ENCODE results near the gene PLXNA4. TPM values are rescaled to one million over a fixed set of nuclear protein-coding genes. Genes with fewer than 3 reads are reported as not detected.

Gene PLXNA4
- total and polyA plus RNA-seq, 2 donors (not counting 1 experiment from before 2014, with no cell fraction given), result not detected

DNA sequence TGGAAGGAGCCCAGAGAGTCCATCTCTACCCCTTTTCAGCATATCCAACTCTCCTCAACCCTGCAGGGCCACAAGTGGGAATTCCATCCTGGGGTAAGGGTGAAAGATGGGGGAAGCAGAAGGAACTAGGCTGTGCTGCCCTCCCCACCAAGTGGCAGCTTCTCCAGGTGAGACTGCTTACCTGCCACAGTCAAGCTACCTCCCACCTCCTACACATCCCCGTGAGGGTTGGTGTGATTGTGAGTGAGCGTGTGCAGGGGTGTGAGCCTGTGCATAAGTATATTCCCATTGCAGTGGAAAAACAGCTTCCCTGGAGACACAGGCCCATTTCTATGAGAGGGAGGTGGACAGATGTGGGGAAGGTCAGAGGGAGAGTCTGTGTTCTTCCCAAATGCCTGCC is 376.6 kb downstream of the PLXNA4 start:
- DNase-seq, result no peak
- H3K4me3 ChIP-seq (ENCODE audit: control extremely low read depth in 1 of 5, extremely low read depth in 1 of 5, insufficient read depth in 1 of 5, low read depth in 2 of 5, low read length in 4 of 5), result no peak overlapping the region
- no peak overlapping the region for H3K4me3 Mint-ChIP-seq
- no peak overlapping the region for H3K27ac Mint-ChIP-seq
- no peaks in the 10 kb centered on the region for H3K36me3 ChIP-seq (replicated peaks in 1 of 2; ENCODE audit: control extremely low read depth in 1 of 2, control insufficient read depth in 1 of 2, extremely low read depth in 1 of 2, insufficient read depth in 2 of 2, low read length in 1 of 2)
- ATAC-seq (ENCODE audit: low read depth), result no peak
- H3K9me3 Mint-ChIP-seq (ENCODE audit: insufficient read depth), result no peaks in the 10 kb centered on the region
- no CpG with 5 or more reads among the region's 2 CpGs for WGBS (ENCODE audit: insufficient coverage)
- peaks cover 0 to 4% (median 0%) of the 10 kb centered on the region in 3 donors for H3K9me3 ChIP-seq (ENCODE audit: control extremely low read depth in 1 of 3, control insufficient read depth in 2 of 3, insufficient read depth in 1 of 3, low read length in 2 of 3)
- H3K4me2 ChIP-seq (replicated peaks; ENCODE audit: low read depth, low read length, poor library complexity, severe bottlenecking), result no peak overlapping the region
- TF ChIP-seq EZH2 (IDR thresholded peaks at IDR 0.05; ENCODE audit: borderline replicate concordance, insufficient read depth, low read depth, low read length, poor library complexity, severe bottlenecking), result no peak
- no peaks in the 10 kb centered on the region for H3K4me1 ChIP-seq (ENCODE audit: control insufficient read depth in 2 of 2, insufficient read depth in 2 of 2, low read length in 2 of 2)
- intact Hi-C loops (cut with micrococcal nuclease), result no loop called here
- H2AFZ ChIP-seq (ENCODE audit: insufficient read depth, low read depth, low read length, poor library complexity, severe bottlenecking), result no peak overlapping the region
- no peaks in the 10 kb centered on the region for H3K4me1 Mint-ChIP-seq
- H3K79me2 ChIP-seq (ENCODE audit: control insufficient read depth, insufficient read depth, low read length), result no peaks in the 10 kb centered on the region
- no peaks in the 10 kb centered on the region for H4K20me1 ChIP-seq (ENCODE audit: control insufficient read depth, insufficient read depth, low read length, poor library complexity, severe bottlenecking)
- no peak overlapping the region for H3K27ac ChIP-seq (ENCODE audit: low read length in 2 of 2)
- H3K9ac ChIP-seq (ENCODE audit: low read length), result no peak overlapping the region
- H3K27me3 ChIP-seq (replicated peaks in 1 of 4; ENCODE audit: control extremely low read depth in 1 of 4, control insufficient read depth in 3 of 4, insufficient read depth in 4 of 4, low read length in 3 of 4), result no peaks in the 10 kb centered on the region
- H3K27me3 Mint-ChIP-seq, result no peaks in the 10 kb centered on the region
- POLR2A ChIA-PET, result no interaction called here
- CTCF ChIA-PET, result no interaction called here

GRCh38 chr7:132197772-132198171 is 378.5 kb downstream of the PLXNA4 start:
- ATAC-seq (ENCODE audit: low read depth) (no peak), DNase-seq (no peak)
- Mint-ChIP-seq H3K4me3 (no peak overlapping the region), H3K27ac (no peak overlapping the region), H3K9me3 (ENCODE audit: insufficient read depth) (no peaks in the 10 kb centered on the region), H3K27me3 (no peaks in the 10 kb centered on the region), H3K4me1 (no peaks in the 10 kb centered on the region)
- Histone ChIP-seq H3K9me3 (ENCODE audit: control extremely low read depth in 1 of 3, control insufficient read depth in 2 of 3, insufficient read depth in 1 of 3, low read length in 2 of 3) (peaks cover 0 to 9% (median 0%) of the 10 kb centered on the region in 3 donors), H3K79me2 (ENCODE audit: control insufficient read depth, insufficient read depth, low read length) (no peaks in the 10 kb centered on the region), H3K36me3 (replicated peaks in 1 of 2; ENCODE audit: control extremely low read depth in 1 of 2, control insufficient read depth in 1 of 2, extremely low read depth in 1 of 2, insufficient read depth in 2 of 2, low read length in 1 of 2) (no peaks in the 10 kb centered on the region), H3K27ac (ENCODE audit: low read length in 2 of 2) (no peak overlapping the region), H3K27me3 (replicated peaks in 1 of 4; ENCODE audit: control extremely low read depth in 1 of 4, control insufficient read depth in 3 of 4, insufficient read depth in 4 of 4, low read length in 3 of 4) (no peaks in the 10 kb centered on the region), H2AFZ (ENCODE audit: insufficient read depth, low read depth, low read length, poor library complexity, severe bottlenecking) (no peak overlapping the region), H3K4me3 (ENCODE audit: control extremely low read depth in 1 of 5, extremely low read depth in 1 of 5, insufficient read depth in 1 of 5, low read depth in 2 of 5, low read length in 4 of 5) (no peak overlapping the region), H3K4me1 (ENCODE audit: control insufficient read depth in 2 of 2, insufficient read depth in 2 of 2, low read length in 2 of 2) (no peaks in the 10 kb centered on the region), H3K4me2 (replicated peaks; ENCODE audit: low read depth, low read length, poor library complexity, severe bottlenecking) (no peak overlapping the region), H4K20me1 (ENCODE audit: control insufficient read depth, insufficient read depth, low read length, poor library complexity, severe bottlenecking) (no peaks in the 10 kb centered on the region), H3K9ac (ENCODE audit: low read length) (no peak overlapping the region)
- ChIA-PET CTCF (no interaction called here), POLR2A (no interaction called here)
- intact Hi-C loops (cut with micrococcal nuclease), result no loop called here
- WGBS (ENCODE audit: insufficient coverage), result no CpG with 5 or more reads among the region's 2 CpGs
- TF ChIP-seq, protein P1, sequence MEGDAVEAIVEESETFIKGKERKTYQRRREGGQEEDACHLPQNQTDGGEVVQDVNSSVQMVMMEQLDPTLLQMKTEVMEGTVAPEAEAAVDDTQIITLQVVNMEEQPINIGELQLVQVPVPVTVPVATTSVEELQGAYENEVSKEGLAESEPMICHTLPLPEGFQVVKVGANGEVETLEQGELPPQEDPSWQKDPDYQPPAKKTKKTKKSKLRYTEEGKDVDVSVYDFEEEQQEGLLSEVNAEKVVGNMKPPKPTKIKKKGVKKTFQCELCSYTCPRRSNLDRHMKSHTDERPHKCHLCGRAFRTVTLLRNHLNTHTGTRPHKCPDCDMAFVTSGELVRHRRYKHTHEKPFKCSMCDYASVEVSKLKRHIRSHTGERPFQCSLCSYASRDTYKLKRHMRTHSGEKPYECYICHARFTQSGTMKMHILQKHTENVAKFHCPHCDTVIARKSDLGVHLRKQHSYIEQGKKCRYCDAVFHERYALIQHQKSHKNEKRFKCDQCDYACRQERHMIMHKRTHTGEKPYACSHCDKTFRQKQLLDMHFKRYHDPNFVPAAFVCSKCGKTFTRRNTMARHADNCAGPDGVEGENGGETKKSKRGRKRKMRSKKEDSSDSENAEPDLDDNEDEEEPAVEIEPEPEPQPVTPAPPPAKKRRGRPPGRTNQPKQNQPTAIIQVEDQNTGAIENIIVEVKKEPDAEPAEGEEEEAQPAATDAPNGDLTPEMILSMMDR (IDR thresholded peaks at IDR 0.05), result no peak
- no peak for TF ChIP-seq EZH2 (IDR thresholded peaks at IDR 0.05; ENCODE audit: borderline replicate concordance, insufficient read depth, low read depth, low read length, poor library complexity, severe bottlenecking)

All from B cell (primary cell).